Measurements from ENCODE around the gene PLXNA4. TPM values are rescaled to one million over a fixed set of nuclear protein-coding genes. Genes with fewer than 3 reads are reported as not detected.

Gene PLXNA4
- total RNA-seq, 1 donor from 2014 or later, result 5.7 TPM

GRCh38 chr7:132561763-132562162 is 14.5 kb downstream of the PLXNA4 start:
- no peak for DNase-seq

- no peak for DNase-seq
Measured at GRCh38 chr7:132560825-132561529, 15.3 kb downstream of the PLXNA4 start.

- DNase-seq, result no peak
Measured at GRCh38 chr7:132560105-132560504, 16.2 kb downstream of the PLXNA4 start.

GRCh38 chr7:132558815-132559214 is 17.5 kb downstream of the PLXNA4 start:
- no peak for DNase-seq

- no peak for DNase-seq
Measured at GRCh38 chr7:132557489-132558044, 18.7 kb downstream of the PLXNA4 start.

- no peak for DNase-seq
Measured at GRCh38 chr7:132554446-132554845, 21.8 kb downstream of the PLXNA4 start.

GRCh38 chr7:132553031-132553430 is 23.2 kb downstream of the PLXNA4 start:
- DNase-seq, result no peak

GRCh38 chr7:132551886-132552285 is 24.4 kb downstream of the PLXNA4 start:
- DNase-seq, result no peak

- DNase-seq, result no peak
Measured at GRCh38 chr7:132551439-132551838, 24.8 kb downstream of the PLXNA4 start.

- DNase-seq, result no peak
Measured at GRCh38 chr7:132548489-132549078, 27.7 kb downstream of the PLXNA4 start.

GRCh38 chr7:132547821-132548220 is 28.4 kb downstream of the PLXNA4 start:
- DNase-seq, result no peak

- peak; percentile 23 for DNase-seq
Measured at GRCh38 chr7:132546366-132547127, 29.7 kb downstream of the PLXNA4 start.

GRCh38 chr7:132545756-132546155 is 30.5 kb downstream of the PLXNA4 start:
- no peak for DNase-seq

- no peak for DNase-seq
Measured at GRCh38 chr7:132544999-132545398, 31.3 kb downstream of the PLXNA4 start.

GRCh38 chr7:132544025-132544424 is 32.2 kb downstream of the PLXNA4 start:
- no peak for DNase-seq

GRCh38 chr7:132542895-132543294 is 33.4 kb downstream of the PLXNA4 start:
- DNase-seq, result no peak

GRCh38 chr7:132541656-132542055 is 34.6 kb downstream of the PLXNA4 start:
- DNase-seq, result no peak

- no peak for DNase-seq
Measured at GRCh38 chr7:132537456-132538145, 38.7 kb downstream of the PLXNA4 start.

- DNase-seq, result peak; percentile 25
Measured at GRCh38 chr7:132536654-132537395, 39.4 kb downstream of the PLXNA4 start.

GRCh38 chr7:132533916-132534315 is 42.4 kb downstream of the PLXNA4 start:
- no peak for DNase-seq

GRCh38 chr7:132532281-132532680 is 44.0 kb downstream of the PLXNA4 start:
- DNase-seq, result no peak

GRCh38 chr7:132531562-132531961 is 44.7 kb downstream of the PLXNA4 start:
- no peak for DNase-seq

All from tongue (tissue), 2 donors.